ENCODE measurements around the gene RSPO1. TPM values are rescaled to one million over a fixed set of nuclear protein-coding genes. Genes with fewer than 3 reads are reported as not detected.

The RSPO1 gene
- total and polyA plus RNA-seq, 8 donors: 0.09 to 0.46 (median 0.13) TPM; not detected in 3

DNA sequence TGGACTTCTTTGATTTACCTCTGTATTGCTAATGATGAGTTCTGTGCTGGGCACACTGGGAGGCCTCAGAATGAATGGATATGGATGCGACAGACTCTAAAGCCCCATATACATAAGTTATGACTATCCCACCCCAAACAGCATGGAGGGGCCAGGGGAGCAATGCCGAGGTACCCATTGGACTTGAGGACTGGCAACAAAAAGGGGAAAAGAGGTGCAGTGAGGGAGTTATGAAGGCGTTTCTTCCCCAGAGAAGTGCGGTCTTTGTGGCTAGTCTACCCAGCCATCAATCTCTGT, 42.4 kb upstream of the RSPO1 start:
- Histone ChIP-seq H3K9me3 (no peaks in the 10 kb centered on the region), H3K4me3 (no peak overlapping the region), H3K36me3 (no peaks in the 10 kb centered on the region), H3K4me1 (no peaks in the 10 kb centered on the region), H3K27me3 (no peaks in the 10 kb centered on the region), H3K27ac (no peak overlapping the region)
- DNase-seq: no peak
- FAIRE-seq: no peak
- 46 to 50% methylated on average over 4 of the region's 4 CpGs for WGBS, 2 donors
- no peak for ATAC-seq
- intact Hi-C loops (cut with DNase I): no loop called here
- no peak for TF ChIP-seq CTCF (IDR thresholded peaks at IDR 0.05)

GRCh38 chr1:37676281-37677142, 41.8 kb upstream of the RSPO1 start:
- Histone ChIP-seq H3K4me3 (no peak overlapping the region), H3K27ac (no peak overlapping the region), H3K4me1 (no peaks in the 10 kb centered on the region), H3K9me3 (no peaks in the 10 kb centered on the region), H3K36me3 (no peaks in the 10 kb centered on the region), H3K27me3 (no peaks in the 10 kb centered on the region)
- peak in 1 of 6 donors; percentile 7 for DNase-seq
- ATAC-seq: peak in 1 of 4 donors; percentile 17
- WGBS, 2 donors: 45 to 57% methylated on average over 14 of the region's 14 CpGs
- no peak for TF ChIP-seq CTCF (IDR thresholded peaks at IDR 0.05)
- no peak for FAIRE-seq
- intact Hi-C loops (cut with DNase I): no loop called here

DNA sequence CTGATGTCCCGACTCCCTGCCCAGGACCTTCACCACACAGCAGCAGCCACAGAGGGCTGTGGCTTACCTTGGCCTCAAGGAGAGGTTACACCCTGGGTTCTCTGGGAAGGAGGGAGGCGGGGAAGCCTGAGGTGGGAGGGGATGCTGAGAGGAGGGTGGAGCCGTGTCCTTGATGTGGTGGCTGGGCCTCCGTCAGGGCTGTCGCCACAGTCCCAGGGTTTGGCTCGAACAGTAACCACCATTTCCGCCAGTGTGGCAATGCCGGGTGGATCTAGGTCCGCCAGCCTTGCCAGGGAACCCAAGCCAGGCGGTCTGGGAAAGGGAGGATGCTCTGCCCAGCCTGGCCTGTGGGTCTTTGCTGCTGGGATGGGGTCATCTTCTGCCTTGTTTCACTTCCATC, 39.2 kb upstream of the RSPO1 start:
- DNase-seq: peak in 1 of 6 donors; percentile 22
- Histone ChIP-seq H3K27ac (no peak overlapping the region), H3K4me3 (no peak overlapping the region), H3K4me1 (no peaks in the 10 kb centered on the region), H3K36me3 (no peaks in the 10 kb centered on the region), H3K27me3 (no peaks in the 10 kb centered on the region), H3K9me3 (no peaks in the 10 kb centered on the region)
- ATAC-seq: no peak
- 38 to 43% methylated on average over 10 of the region's 10 CpGs for WGBS, 2 donors
- TF ChIP-seq CTCF (IDR thresholded peaks at IDR 0.05): no peak
- no peak for FAIRE-seq
- intact Hi-C loops (cut with DNase I): no loop called here

- Histone ChIP-seq H3K4me3 (no peak overlapping the region), H3K9me3 (no peaks in the 10 kb centered on the region), H3K36me3 (no peaks in the 10 kb centered on the region), H3K4me1 (no peaks in the 10 kb centered on the region), H3K27ac (no peak overlapping the region), H3K27me3 (no peaks in the 10 kb centered on the region)
- ATAC-seq (no peak), DNase-seq (no peak), FAIRE-seq (no peak)
- intact Hi-C loops (cut with DNase I): no loop called here
- WGBS, 2 donors: 45 to 55% methylated on average over 9 of the region's 9 CpGs
- no peak for TF ChIP-seq CTCF (IDR thresholded peaks at IDR 0.05)
These were observed 37.6 kb upstream of the RSPO1 start for GRCh38 chr1:37672136-37672870.

DNA sequence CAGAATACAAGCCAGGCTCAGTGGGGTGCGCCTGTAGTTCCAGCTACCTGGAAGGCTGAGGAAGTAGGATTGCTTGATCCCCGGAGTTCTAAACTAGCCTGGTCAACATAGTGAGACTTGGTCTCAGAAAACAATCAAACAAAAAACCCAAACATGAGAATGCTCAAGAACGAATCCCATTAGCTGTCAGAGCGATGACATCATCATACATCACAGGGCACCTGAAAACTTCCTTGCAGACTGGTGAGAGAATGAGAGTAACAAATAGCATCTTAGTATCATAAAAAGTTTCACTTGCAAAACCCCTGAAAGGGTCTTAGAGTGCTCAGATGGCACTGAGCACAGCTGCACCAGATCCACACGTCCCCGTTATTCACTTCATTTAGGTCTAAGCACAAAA, 36.6 kb upstream of the RSPO1 start:
- ATAC-seq: no peak
- no peaks in the 10 kb centered on the region for H3K9me3 ChIP-seq
- intact Hi-C loops (cut with DNase I): no loop called here
- H3K36me3 ChIP-seq: no peaks in the 10 kb centered on the region
- no peak overlapping the region for H3K4me3 ChIP-seq
- TF ChIP-seq CTCF (IDR thresholded peaks at IDR 0.05): no peak
- DNase-seq: no peak
- no peak for FAIRE-seq
- no peaks in the 10 kb centered on the region for H3K4me1 ChIP-seq
- 44 to 56% methylated on average over 6 of the region's 6 CpGs for WGBS, 2 donors
- H3K27ac ChIP-seq: no peak overlapping the region
- H3K27me3 ChIP-seq: no peaks in the 10 kb centered on the region

All from pancreas (tissue), 10 donors.